ENCODE results near the gene SYTL3.
A peak's percentile ranks its signal among the peaks of the same experiment; 100 is the strongest.

GRCh38 chr6:158797331-158798310, 147.8 kb downstream of the SYTL3 start:
- TF ChIP-seq CTCF (IDR thresholded peaks at IDR 0.05) (no peak), EP300 (IDR thresholded peaks at IDR 0.05) (no peak), POLR2A (IDR thresholded peaks at IDR 0.05) (no peak), POLR2AphosphoS5 (IDR thresholded peaks at IDR 0.05) (peak in 2 of 3 donors; percentile 18 to 54)

Measured in stomach (tissue), 4 donors.